Vagina (tissue), 2 donors: ENCODE measurements around the gene PLAAT4. TPM values are rescaled to one million over a fixed set of nuclear protein-coding genes. Genes with fewer than 3 reads are reported as not detected.

Source experiments
- DNase-seq, 2 donors: peaks; one replicate each; pipeline ENCODE4 v3.0.0-alpha.2; 2017; ENCODE audit errors: extremely low spot score in 2 of 2
- H3K27ac ChIP-seq: fragments of 200-600 bp; sonication (generic); one replicate; pipeline ENCODE4 v1.5.1; 2019
- H3K27me3 ChIP-seq: fragments of 200-600 bp; sonication (generic); one replicate; pipeline ENCODE4 v1.5.1; 2019
- H3K36me3 ChIP-seq, 2 donors: fragments of 200-600 bp; sonication (generic); one replicate each; pipeline ENCODE4 v1.5.1; 2017 to 2019
- H3K4me1 ChIP-seq: fragments of 200-600 bp; sonication (generic); one replicate; pipeline ENCODE4 v1.5.1; 2019
- H3K4me3 ChIP-seq, 2 donors: fragments of 200-600 bp; sonication (generic); 1 replicate in 1 of 2; 2 replicates in 1 of 2; pipeline ENCODE4 v1.5.1; 2016 to 2019
- H3K9me3 ChIP-seq: fragments of 200-600 bp; sonication (generic); one replicate; pipeline ENCODE4 v1.5.1; 2019
- CTCF ChIP-seq, 3 experiments: fragments of 450-650 bp in 2 of 3; fragments of 200-600 bp in 1 of 3; sonication (generic) in 1 of 3; IDR thresholded peaks; one replicate each; pipeline ENCODE4 v1.5.1; 2017 to 2019; ENCODE audit warnings: antibody characterized with exemption in 3 of 3, mild to moderate bottlenecking in 2 of 3, moderate library complexity in 2 of 3
- POLR2A ChIP-seq, 2 donors: fragments of 450-650 bp; IDR thresholded peaks; one replicate each; pipeline ENCODE4 v1.6.1; 2017; ENCODE audit warnings: antibody characterized with exemption in 2 of 2, mild to moderate bottlenecking in 2 of 2, moderate library complexity in 2 of 2
- POLR2AphosphoS5 ChIP-seq, 2 donors: sonication (generic); formaldehyde crosslinking; IDR thresholded peaks; one replicate each; pipeline ENCODE4 v1.9.0; 2017; ENCODE audit warnings: antibody characterized with exemption in 2 of 2, mild to moderate bottlenecking in 2 of 2, low read depth in 1 of 2; ENCODE audit not compliant: insufficient read depth in 1 of 2
- intact Hi-C: fragments of 100-400 bp; cut with DNase I; formaldehyde crosslinking; loops from one replicate; pipeline ENCODE4 v1.15.1; 2023
- total RNA-seq: library from RNA; depleted of rRNA; stranded (reverse); fragments of >200 nt; gene quantifications from one replicate; pipeline ENCODE4 v1.2.3, GENCODE V29; 2016

The PLAAT4 gene
- total RNA-seq, 1 donor from 2014 or later: 43.5 TPM

GRCh38 chr11:63499874-63500273, 36.7 kb upstream of the PLAAT4 start:
- TF ChIP-seq POLR2AphosphoS5 (IDR thresholded peaks at IDR 0.05; ENCODE audit: insufficient read depth in 1 of 2, low read depth in 1 of 2): no peak
- TF ChIP-seq POLR2A (IDR thresholded peaks at IDR 0.05): no peak
- no peak for TF ChIP-seq CTCF (IDR thresholded peaks at IDR 0.05)
- Histone ChIP-seq H3K4me1 (no peaks in the 10 kb centered on the region), H3K27me3 (no peaks in the 10 kb centered on the region), H3K4me3 (no peak overlapping the region), H3K9me3 (peaks cover 9% of the 10 kb centered on the region), H3K27ac (no peak overlapping the region), H3K36me3 (no peaks in the 10 kb centered on the region)
- intact Hi-C loops: no loop called here
- no peak for DNase-seq

- intact Hi-C loops: no loop called here
- Histone ChIP-seq H3K27ac (no peak overlapping the region), H3K36me3 (no peaks in the 10 kb centered on the region), H3K4me3 (no peak overlapping the region), H3K9me3 (peaks cover 9% of the 10 kb centered on the region), H3K27me3 (no peaks in the 10 kb centered on the region), H3K4me1 (no peaks in the 10 kb centered on the region)
- no peak for DNase-seq
- TF ChIP-seq POLR2AphosphoS5 (IDR thresholded peaks at IDR 0.05; ENCODE audit: insufficient read depth in 1 of 2, low read depth in 1 of 2) (no peak), CTCF (IDR thresholded peaks at IDR 0.05) (no peak), POLR2A (IDR thresholded peaks at IDR 0.05) (no peak)
Observed at GRCh38 chr11:63501236-63501635, 35.4 kb upstream of the PLAAT4 start.

GRCh38 chr11:63502252-63502820, 34.3 kb upstream of the PLAAT4 start:
- intact Hi-C loops: no loop called here
- no peak for DNase-seq
- no peak for TF ChIP-seq POLR2A (IDR thresholded peaks at IDR 0.05)
- Histone ChIP-seq H3K4me1 (no peaks in the 10 kb centered on the region), H3K4me3 (no peak overlapping the region), H3K27me3 (no peaks in the 10 kb centered on the region), H3K27ac (no peak overlapping the region), H3K9me3 (peaks cover 9% of the 10 kb centered on the region), H3K36me3 (no peaks in the 10 kb centered on the region)

GRCh38 chr11:63503492-63503891, 33.1 kb upstream of the PLAAT4 start:
- Histone ChIP-seq H3K4me3 (no peak overlapping the region), H3K27ac (no peak overlapping the region), H3K4me1 (no peaks in the 10 kb centered on the region), H3K36me3 (no peaks in the 10 kb centered on the region), H3K9me3 (peaks cover 9% of the 10 kb centered on the region), H3K27me3 (no peaks in the 10 kb centered on the region)
- intact Hi-C loops: no loop called here
- no peak for TF ChIP-seq POLR2A (IDR thresholded peaks at IDR 0.05)
- no peak for TF ChIP-seq CTCF (IDR thresholded peaks at IDR 0.05)
- no peak for TF ChIP-seq POLR2AphosphoS5 (IDR thresholded peaks at IDR 0.05; ENCODE audit: insufficient read depth in 1 of 2, low read depth in 1 of 2)
- DNase-seq: no peak

- H3K27ac ChIP-seq: no peak overlapping the region
- no peaks in the 10 kb centered on the region for H3K4me1 ChIP-seq
- no peaks in the 10 kb centered on the region for H3K36me3 ChIP-seq
- no peak overlapping the region for H3K4me3 ChIP-seq
- H3K27me3 ChIP-seq: no peaks in the 10 kb centered on the region
- TF ChIP-seq CTCF (IDR thresholded peaks at IDR 0.05) (no peak), POLR2A (IDR thresholded peaks at IDR 0.05) (no peak), POLR2AphosphoS5 (IDR thresholded peaks at IDR 0.05; ENCODE audit: insufficient read depth in 1 of 2, low read depth in 1 of 2) (no peak)
- intact Hi-C loops: no loop called here
- no peak for DNase-seq
- peaks cover 9% of the 10 kb centered on the region for H3K9me3 ChIP-seq
Observed at GRCh38 chr11:63504054-63504453, 32.6 kb upstream of the PLAAT4 start.
